Superior temporal gyrus (tissue), 1 donor: Measurements from ENCODE around the gene CPEB2.

Experiments used
- DNase-seq: peaks from one replicate; pipeline ENCODE4 v3.0.0-alpha.2; 2016; ENCODE audit errors: extremely low spot score

The CPEB2 gene

DNA sequence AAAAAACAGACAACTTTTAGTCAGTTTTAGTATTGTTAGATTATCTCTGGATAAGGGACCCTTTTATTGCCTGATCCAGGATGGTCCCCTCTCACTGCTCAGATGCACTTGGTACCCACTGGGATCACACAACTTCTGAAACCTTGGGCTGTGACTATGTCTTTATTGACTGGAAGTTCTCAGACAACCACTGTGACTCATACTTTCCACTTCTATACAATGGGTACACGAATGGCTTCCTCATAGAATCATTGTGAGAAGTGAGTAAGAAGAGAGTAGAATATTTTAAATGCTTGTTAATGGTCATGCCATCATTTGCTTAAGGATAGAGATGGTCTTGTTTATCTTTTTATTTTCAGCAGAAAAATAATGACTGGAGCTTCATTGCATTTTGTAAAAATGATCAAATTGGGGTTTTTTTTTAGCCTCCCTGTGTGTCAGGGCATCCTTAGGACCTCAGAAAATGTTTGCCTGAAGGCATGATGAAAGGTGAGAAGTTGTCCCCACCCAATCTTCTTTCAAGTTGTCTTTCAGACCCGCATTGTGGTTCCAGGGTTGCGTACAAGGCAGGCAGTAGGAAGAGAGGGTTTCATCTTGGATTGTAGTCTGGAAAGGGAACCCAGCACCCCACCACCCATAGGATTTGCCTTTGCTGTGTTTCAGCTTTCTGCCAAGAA, 115.1 kb downstream of the CPEB2 start:
- DNase-seq = no peak

DNA sequence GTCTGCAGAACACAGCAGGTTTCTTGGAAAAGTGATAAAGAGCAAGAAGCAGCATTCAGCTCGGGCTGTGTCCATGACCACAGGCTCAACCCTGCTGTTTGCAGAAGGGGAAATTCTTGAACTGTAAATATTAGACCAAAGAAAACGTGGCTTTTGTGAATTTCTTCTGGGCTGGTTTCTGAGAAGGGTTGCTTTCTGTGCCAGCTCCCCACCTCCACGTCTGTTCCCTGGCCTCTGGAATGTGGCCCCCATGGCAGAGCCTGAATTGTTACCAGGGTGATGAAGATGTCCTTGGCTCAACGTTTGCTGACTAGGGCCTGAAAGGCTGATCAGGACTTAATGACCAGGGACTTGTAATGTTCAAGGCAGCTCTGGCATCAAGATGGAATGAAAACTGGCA, 116.0 kb downstream of the CPEB2 start:
- DNase-seq = no peak
